HepG2 (cell line): ENCODE results near the gene VIPR1.

Experiments used
- JUNB ChIP-seq: sonication (generic); formaldehyde crosslinking; IDR thresholded peaks from 2 replicates; pipeline ENCODE4 v1.8.0; 2022; ENCODE audit warnings: missing genetic modification reagents, mild to moderate bottlenecking, borderline replicate concordance
- RAD21 ChIP-seq: fragments of 450-650 bp; formaldehyde crosslinking; IDR thresholded peaks from 2 replicates; pipeline ENCODE4 v1.5.0; 2020; ENCODE audit warnings: mild to moderate bottlenecking
- RFX5 ChIP-seq: IDR thresholded peaks from 2 replicates; pipeline ENCODE4 v1.6.1; 2011; ENCODE audit warnings: low read depth, low read length, improper control_type of control experiment
- TCF12 ChIP-seq, 2 experiments: fragments of 450-650 bp in 1 of 2; sonication (generic) in 1 of 2; formaldehyde crosslinking in 1 of 2; IDR thresholded peaks; 2 replicates each; pipeline versions ENCODE4 v1.6.1 to v1.8.0; 2017 to 2022; ENCODE audit warnings: antibody characterized with exemption in 1 of 2, mild to moderate bottlenecking in 1 of 2, missing genetic modification reagents in 1 of 2, moderate library complexity in 1 of 2
- TF ChIP-seq, protein P1 (sequence below): sonication (generic); formaldehyde crosslinking; IDR thresholded peaks from 2 replicates; pipeline ENCODE4 v1.5.0; 2020; ENCODE audit warnings: mild to moderate bottlenecking, missing genetic modification reagents, moderate library complexity
- TF ChIP-seq, protein P2 (sequence below): sonication (generic); formaldehyde crosslinking; IDR thresholded peaks from 2 replicates; pipeline ENCODE4 v1.4.0; 2020; ENCODE audit warnings: missing genetic modification reagents

DNA sequence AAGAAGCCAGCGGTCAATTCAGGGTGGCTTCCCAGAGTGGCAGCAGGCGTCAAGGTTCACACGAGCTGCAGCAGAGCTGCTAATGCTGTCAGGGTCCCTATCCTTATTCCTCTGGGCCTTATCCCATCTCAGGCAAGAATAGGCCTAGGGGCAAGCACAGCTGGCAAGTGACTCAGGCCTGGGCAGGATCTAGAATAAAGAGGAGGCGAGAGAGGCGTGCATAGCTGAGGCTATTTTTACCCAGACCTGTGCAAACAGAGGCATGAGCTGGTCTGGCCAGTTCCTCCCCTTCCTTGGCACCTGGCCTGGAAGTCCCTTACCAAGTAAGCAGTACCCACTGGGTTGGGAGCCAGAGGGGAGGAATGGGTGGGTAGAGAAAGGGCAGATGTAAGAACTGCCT lies 12.2 kb upstream of the VIPR1 start:
- TF ChIP-seq, protein P1, sequence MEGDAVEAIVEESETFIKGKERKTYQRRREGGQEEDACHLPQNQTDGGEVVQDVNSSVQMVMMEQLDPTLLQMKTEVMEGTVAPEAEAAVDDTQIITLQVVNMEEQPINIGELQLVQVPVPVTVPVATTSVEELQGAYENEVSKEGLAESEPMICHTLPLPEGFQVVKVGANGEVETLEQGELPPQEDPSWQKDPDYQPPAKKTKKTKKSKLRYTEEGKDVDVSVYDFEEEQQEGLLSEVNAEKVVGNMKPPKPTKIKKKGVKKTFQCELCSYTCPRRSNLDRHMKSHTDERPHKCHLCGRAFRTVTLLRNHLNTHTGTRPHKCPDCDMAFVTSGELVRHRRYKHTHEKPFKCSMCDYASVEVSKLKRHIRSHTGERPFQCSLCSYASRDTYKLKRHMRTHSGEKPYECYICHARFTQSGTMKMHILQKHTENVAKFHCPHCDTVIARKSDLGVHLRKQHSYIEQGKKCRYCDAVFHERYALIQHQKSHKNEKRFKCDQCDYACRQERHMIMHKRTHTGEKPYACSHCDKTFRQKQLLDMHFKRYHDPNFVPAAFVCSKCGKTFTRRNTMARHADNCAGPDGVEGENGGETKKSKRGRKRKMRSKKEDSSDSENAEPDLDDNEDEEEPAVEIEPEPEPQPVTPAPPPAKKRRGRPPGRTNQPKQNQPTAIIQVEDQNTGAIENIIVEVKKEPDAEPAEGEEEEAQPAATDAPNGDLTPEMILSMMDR, result no peak
- no peak for TF ChIP-seq TCF12 (IDR thresholded peaks at IDR 0.05)
- TF ChIP-seq TCF12 (CRISPR knock-in tag; IDR thresholded peaks at IDR 0.05), result no peak
- TF ChIP-seq JUNB (CRISPR knock-in tag), result no peak
- TF ChIP-seq RAD21, result no peak
- no peak for TF ChIP-seq RFX5
- TF ChIP-seq, protein P2, sequence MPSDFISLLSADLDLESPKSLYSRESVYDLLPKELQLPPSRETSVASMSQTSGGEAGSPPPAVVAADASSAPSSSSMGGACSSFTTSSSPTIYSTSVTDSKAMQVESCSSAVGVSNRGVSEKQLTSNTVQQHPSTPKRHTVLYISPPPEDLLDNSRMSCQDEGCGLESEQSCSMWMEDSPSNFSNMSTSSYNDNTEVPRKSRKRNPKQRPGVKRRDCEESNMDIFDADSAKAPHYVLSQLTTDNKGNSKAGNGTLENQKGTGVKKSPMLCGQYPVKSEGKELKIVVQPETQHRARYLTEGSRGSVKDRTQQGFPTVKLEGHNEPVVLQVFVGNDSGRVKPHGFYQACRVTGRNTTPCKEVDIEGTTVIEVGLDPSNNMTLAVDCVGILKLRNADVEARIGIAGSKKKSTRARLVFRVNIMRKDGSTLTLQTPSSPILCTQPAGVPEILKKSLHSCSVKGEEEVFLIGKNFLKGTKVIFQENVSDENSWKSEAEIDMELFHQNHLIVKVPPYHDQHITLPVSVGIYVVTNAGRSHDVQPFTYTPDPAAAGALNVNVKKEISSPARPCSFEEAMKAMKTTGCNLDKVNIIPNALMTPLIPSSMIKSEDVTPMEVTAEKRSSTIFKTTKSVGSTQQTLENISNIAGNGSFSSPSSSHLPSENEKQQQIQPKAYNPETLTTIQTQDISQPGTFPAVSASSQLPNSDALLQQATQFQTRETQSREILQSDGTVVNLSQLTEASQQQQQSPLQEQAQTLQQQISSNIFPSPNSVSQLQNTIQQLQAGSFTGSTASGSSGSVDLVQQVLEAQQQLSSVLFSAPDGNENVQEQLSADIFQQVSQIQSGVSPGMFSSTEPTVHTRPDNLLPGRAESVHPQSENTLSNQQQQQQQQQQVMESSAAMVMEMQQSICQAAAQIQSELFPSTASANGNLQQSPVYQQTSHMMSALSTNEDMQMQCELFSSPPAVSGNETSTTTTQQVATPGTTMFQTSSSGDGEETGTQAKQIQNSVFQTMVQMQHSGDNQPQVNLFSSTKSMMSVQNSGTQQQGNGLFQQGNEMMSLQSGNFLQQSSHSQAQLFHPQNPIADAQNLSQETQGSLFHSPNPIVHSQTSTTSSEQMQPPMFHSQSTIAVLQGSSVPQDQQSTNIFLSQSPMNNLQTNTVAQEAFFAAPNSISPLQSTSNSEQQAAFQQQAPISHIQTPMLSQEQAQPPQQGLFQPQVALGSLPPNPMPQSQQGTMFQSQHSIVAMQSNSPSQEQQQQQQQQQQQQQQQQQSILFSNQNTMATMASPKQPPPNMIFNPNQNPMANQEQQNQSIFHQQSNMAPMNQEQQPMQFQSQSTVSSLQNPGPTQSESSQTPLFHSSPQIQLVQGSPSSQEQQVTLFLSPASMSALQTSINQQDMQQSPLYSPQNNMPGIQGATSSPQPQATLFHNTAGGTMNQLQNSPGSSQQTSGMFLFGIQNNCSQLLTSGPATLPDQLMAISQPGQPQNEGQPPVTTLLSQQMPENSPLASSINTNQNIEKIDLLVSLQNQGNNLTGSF, result no peak
